Measurements from ENCODE around the gene RPS6KA4. TPM values are rescaled to one million over a fixed set of nuclear protein-coding genes. Genes with fewer than 3 reads are reported as not detected.

The RPS6KA4 gene
- total RNA-seq, 2 experiments from 2014 or later = 31.4 to 34.3 TPM

DNA sequence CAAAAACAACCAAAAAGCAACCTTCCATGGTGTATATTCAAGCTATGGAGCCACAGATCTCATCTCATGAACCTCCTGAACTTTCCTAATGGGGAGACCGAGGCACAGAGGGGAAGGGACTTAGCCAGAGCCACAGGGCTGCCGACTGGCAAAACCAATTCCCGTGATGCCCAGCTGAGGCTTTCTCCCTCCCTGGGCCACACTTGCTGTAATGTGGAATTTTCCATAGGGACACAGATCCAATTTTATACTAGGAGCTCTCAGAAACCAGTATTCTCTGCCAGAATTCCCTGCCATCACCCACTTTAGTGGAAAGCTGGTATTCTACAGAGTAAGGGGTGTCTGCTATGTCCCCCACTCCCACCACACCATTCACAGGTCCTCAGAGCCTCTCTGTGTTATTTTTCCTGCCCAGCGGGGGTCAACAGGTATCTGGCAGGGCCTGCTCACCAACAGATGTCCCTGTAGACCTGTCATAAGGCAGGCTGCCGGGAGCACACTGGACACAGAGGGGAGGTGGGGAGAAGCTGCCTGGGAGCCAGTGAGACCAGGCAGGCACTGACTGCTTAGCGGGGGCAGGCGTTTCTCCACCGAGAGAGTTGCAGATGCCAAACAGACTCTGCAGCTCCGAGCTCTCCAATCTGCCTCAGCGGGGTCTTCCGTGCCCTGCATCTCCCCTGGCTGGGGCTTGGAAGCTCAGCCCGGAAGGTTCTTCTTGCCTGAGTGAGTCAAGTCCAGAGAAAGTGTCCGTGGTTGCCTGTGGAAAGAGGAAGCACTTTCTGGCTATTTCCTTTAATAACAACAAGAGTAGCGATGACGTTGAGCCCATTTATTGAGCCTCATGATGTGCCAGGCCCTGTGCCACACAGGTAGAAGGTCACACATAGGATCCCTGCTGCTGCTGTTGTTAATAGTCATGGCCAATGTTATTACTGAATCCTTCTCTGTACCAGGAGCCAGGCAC is 26.3 kb downstream of the RPS6KA4 start:
- H3K4me3 Mint-ChIP-seq = no peak overlapping the region

DNA sequence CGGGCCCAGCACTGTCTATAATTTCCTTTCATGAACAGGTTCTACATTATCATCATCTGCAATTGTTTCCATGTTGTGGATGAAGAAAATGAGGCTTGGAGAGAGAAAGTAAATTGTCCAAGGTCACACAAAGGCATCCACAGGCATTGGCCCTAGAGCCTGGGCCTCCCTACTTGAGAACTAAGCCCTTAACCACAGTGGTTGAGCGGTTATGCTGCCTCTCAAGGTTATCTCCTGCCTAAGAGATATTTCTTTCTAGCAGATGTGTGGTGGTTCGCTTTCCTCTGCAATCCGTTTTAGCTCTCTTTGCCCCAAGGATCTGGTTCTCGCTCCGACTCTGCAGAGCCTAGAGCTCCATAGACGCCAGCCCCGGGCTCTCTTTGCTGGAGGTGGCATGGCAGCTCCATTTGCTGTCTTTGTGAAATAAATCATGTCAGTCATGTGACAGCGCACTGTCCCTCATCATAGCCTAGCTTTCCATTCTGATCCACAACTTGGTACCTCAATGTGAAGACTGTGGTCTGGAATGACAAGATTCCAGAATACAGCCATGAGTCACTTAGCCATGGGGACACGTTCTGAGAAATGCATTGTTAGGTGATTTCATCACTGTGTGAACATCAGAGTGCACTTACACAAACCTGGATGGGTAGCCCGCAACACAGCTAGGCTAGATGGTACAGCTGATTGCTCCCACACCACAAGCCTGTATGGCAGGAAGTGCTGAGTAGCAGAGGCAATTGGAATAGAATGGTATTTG is 27.2 kb downstream of the RPS6KA4 start:
- ChIA-PET POLR2A (no interaction called here), CTCF (no interaction called here)
- Mint-ChIP-seq H3K4me1 (ENCODE audit: low read depth) (peaks cover 10% of the 10 kb centered on the region), H3K27ac (no peak overlapping the region), H3K36me3 (no peaks in the 10 kb centered on the region), H3K9me3 (peaks cover 9% of the 10 kb centered on the region), H3K4me3 (no peak overlapping the region), H3K27me3 (no peaks in the 10 kb centered on the region)
- peak; percentile 21 for DNase-seq
- intact Hi-C loops (cut with micrococcal nuclease) = no loop called here

More for the DNA sequence above, 26.3 kb downstream of the RPS6KA4 start:
- Mint-ChIP-seq H3K9me3 (peaks cover 7% of the 10 kb centered on the region), H3K4me1 (ENCODE audit: low read depth) (peaks cover 3% of the 10 kb centered on the region), H3K27ac (no peak overlapping the region), H3K36me3 (no peaks in the 10 kb centered on the region), H3K27me3 (no peaks in the 10 kb centered on the region)
- ChIA-PET CTCF (no interaction called here), POLR2A (no interaction called here)
- intact Hi-C loops (cut with micrococcal nuclease) = no loop called here
- no peak for DNase-seq

DNA sequence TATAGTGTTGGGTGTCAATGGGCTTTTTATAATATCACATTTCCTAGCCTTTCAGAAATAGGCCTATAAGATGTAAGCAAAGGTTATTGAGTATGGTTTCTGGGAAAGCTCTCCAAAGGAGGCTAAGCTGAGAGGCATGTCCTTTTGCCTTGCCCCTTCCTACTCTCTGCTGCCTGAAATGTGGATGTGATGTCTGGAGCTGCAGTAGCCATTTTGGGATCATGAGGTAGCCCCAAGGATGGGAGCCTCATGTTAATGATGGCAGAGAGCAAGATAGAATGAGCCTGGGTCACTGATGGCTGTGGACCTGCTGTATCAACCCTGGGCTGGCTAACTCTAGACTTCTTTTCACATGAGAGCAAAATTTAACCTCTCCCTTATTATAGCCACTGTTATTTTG is 29.0 kb downstream of the RPS6KA4 start:
- intact Hi-C loops (cut with micrococcal nuclease) = no loop called here
- H3K27ac Mint-ChIP-seq = no peak overlapping the region
- peaks cover 9% of the 10 kb centered on the region for H3K9me3 Mint-ChIP-seq
- ChIA-PET CTCF (interaction anchor here (0.7 kb wide), 1 partner anchor 28 kb away, joined by 3 read pairs; no protein-coding TSS in a partner anchor), POLR2A (no interaction called here)
- DNase-seq = no peak
- H3K36me3 Mint-ChIP-seq = no peaks in the 10 kb centered on the region
- peaks cover 10% of the 10 kb centered on the region for H3K4me1 Mint-ChIP-seq (ENCODE audit: low read depth)
- H3K27me3 Mint-ChIP-seq = no peaks in the 10 kb centered on the region
- no peak overlapping the region for H3K4me3 Mint-ChIP-seq

- no peak for DNase-seq
- CTCF ChIA-PET = interaction anchor here (2.2 kb wide), 1 partner anchor 60 kb away, joined by 9 read pairs; no protein-coding TSS in a partner anchor
- POLR2A ChIA-PET = no interaction called here
- Mint-ChIP-seq H3K27me3 (no peaks in the 10 kb centered on the region), H3K27ac (no peak overlapping the region), H3K36me3 (no peaks in the 10 kb centered on the region), H3K4me1 (ENCODE audit: low read depth) (peaks cover 10% of the 10 kb centered on the region), H3K9me3 (peaks cover 9% of the 10 kb centered on the region), H3K4me3 (no peak overlapping the region)
- intact Hi-C loops (cut with micrococcal nuclease) = no loop called here
These were observed 29.9 kb downstream of the RPS6KA4 start for GRCh38 chr11:64388894-64389293.

DNA sequence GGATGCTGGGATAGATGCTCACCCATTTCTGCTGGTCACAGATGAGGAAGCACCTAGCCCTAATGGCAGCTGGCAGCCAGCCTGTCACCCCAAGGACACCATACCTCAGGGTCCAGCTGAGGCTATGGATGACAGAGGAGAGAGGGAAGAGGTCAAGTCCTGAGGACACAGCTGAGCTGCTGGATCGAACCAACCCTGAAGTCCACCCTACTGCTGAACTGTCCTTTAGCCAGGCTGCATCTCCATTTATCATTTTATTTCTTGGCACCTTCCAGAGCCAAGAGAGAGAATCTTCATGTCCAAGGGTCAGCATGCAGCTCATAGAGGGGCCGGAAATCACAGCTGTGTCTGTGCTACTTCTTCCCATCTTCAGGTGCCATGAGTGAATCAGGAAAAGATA is 30.9 kb downstream of the RPS6KA4 start:
- DNase-seq = no peak
- intact Hi-C loops (cut with micrococcal nuclease) = no loop called here
- Mint-ChIP-seq H3K9me3 (peaks cover 9% of the 10 kb centered on the region), H3K36me3 (no peaks in the 10 kb centered on the region), H3K27me3 (no peaks in the 10 kb centered on the region), H3K4me1 (ENCODE audit: low read depth) (peaks cover 10% of the 10 kb centered on the region), H3K4me3 (no peak overlapping the region), H3K27ac (no peak overlapping the region)
- ChIA-PET POLR2A (no interaction called here), CTCF (interaction anchor here (2.2 kb wide), 1 partner anchor 59 kb away, joined by 9 read pairs; no protein-coding TSS in a partner anchor)

- intact Hi-C loops (cut with micrococcal nuclease) = no loop called here
- no peak for DNase-seq
- H3K27me3 Mint-ChIP-seq = peaks cover 3% of the 10 kb centered on the region
- H3K4me1 Mint-ChIP-seq (ENCODE audit: low read depth) = peaks cover 10% of the 10 kb centered on the region
- POLR2A ChIA-PET = interaction anchor here (0.6 kb wide), 1 partner anchor 34 kb away, joined by 3 read pairs; no protein-coding TSS in a partner anchor
- no peak overlapping the region for H3K27ac Mint-ChIP-seq
- CTCF ChIA-PET = interaction anchor here (2.2 kb wide), 1 partner anchor 59 kb away, joined by 9 read pairs; no protein-coding TSS in a partner anchor
- no peak overlapping the region for H3K4me3 Mint-ChIP-seq
- H3K9me3 Mint-ChIP-seq = peaks cover 9% of the 10 kb centered on the region
- H3K36me3 Mint-ChIP-seq = no peaks in the 10 kb centered on the region
These were observed 31.6 kb downstream of the RPS6KA4 start for GRCh38 chr11:64390558-64390957.

DNA sequence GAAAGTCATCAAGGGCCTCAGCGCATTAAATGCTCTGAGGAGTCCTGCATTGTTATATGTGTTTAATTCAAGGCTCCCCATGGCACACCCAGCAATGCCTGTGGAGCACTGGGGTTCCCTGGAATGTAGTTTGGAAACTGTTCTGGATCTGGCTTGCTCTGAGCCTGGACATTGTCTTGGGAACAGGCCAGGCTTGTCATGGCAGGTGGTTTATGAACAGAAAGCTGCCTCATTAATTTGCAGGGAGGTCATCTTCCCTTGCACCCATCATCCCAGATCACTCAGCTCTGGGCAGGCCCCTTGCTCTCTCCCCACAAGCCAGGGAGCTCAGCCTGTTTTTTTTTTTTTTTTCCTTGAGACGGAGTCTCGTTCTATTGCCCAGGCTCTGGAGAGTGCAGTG is 32.9 kb downstream of the RPS6KA4 start:
- Mint-ChIP-seq H3K27ac (no peak overlapping the region), H3K4me3 (no peak overlapping the region), H3K27me3 (peaks cover 3% of the 10 kb centered on the region), H3K9me3 (peaks cover 9% of the 10 kb centered on the region), H3K36me3 (no peaks in the 10 kb centered on the region), H3K4me1 (ENCODE audit: low read depth) (peaks cover 10% of the 10 kb centered on the region)
- ChIA-PET POLR2A (no interaction called here), CTCF (interaction anchor here (0.9 to 1.0 kb wide), 2 partner anchors 49 to 56 kb away, joined by 3 read pairs; no protein-coding TSS in a partner anchor)
- intact Hi-C loops (cut with micrococcal nuclease) = no loop called here
- no peak for DNase-seq

- DNase-seq = no peak
- no peak overlapping the region for H3K4me3 Mint-ChIP-seq
- peaks cover 6% of the 10 kb centered on the region for H3K27me3 Mint-ChIP-seq
- H3K36me3 Mint-ChIP-seq = no peaks in the 10 kb centered on the region
- no peaks in the 10 kb centered on the region for H3K9me3 Mint-ChIP-seq
- H3K27ac Mint-ChIP-seq = no peak overlapping the region
- H3K4me1 Mint-ChIP-seq (ENCODE audit: low read depth) = peaks cover 3% of the 10 kb centered on the region
- CTCF ChIA-PET = interaction anchor here (0.6 kb wide), 1 partner anchor 207 kb away, joined by 3 read pairs; no protein-coding TSS in a partner anchor
- POLR2A ChIA-PET = no interaction called here
- intact Hi-C loops (cut with micrococcal nuclease) = no loop called here
These were observed 36.6 kb downstream of the RPS6KA4 start for GRCh38 chr11:64395545-64396078.

DNA sequence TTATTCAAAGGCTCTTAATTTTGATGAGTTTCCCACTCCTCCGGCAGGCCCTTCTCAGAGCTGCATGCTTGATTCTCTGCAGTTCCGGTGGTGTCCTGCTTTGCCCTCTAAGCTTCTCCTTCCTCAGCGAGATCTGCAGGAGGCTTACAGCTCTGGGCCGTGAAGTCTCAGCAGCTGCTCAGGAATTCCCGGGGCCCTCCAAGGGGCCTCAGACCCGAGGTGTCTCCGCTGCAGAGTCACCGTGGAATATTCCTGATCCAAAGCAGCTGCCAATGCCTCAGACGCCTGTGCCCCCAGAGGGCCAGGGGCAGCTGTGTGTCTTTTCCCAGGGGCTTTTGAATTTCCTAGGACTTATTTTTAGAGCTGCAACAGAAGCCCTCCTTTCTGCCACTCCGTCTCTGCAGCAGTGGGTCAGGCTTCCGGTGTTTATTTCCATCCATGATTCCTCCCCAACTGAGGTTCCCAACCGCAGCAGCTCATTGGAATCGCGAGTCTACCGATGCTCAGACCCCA is 37.2 kb downstream of the RPS6KA4 start:
- H3K4me1 Mint-ChIP-seq (ENCODE audit: low read depth) = no peaks in the 10 kb centered on the region
- no peaks in the 10 kb centered on the region for H3K36me3 Mint-ChIP-seq
- peaks cover 8% of the 10 kb centered on the region for H3K27me3 Mint-ChIP-seq
- intact Hi-C loops (cut with micrococcal nuclease) = no loop called here
- H3K9me3 Mint-ChIP-seq = no peaks in the 10 kb centered on the region
- no peak for DNase-seq
- no peak overlapping the region for H3K27ac Mint-ChIP-seq
- ChIA-PET CTCF (interaction anchor here (0.6 kb wide), 3 partner anchors 59 to 636 kb away, joined by 3 read pairs; no protein-coding TSS in a partner anchor), POLR2A (no interaction called here)
- no peak overlapping the region for H3K4me3 Mint-ChIP-seq

GRCh38 chr11:64400102-64400501 is 41.1 kb downstream of the RPS6KA4 start:
- Mint-ChIP-seq H3K27me3 (peaks cover 18% of the 10 kb centered on the region), H3K4me3 (no peak overlapping the region), H3K36me3 (no peaks in the 10 kb centered on the region), H3K4me1 (ENCODE audit: low read depth) (no peaks in the 10 kb centered on the region), H3K9me3 (no peaks in the 10 kb centered on the region), H3K27ac (no peak overlapping the region)
- no peak for DNase-seq
- POLR2A ChIA-PET = interaction anchor here (0.6 kb wide), 1 partner anchor 44 kb away, joined by 4 read pairs; no protein-coding TSS in a partner anchor
- CTCF ChIA-PET = no interaction called here
- intact Hi-C loops (cut with micrococcal nuclease) = no loop called here

DNA sequence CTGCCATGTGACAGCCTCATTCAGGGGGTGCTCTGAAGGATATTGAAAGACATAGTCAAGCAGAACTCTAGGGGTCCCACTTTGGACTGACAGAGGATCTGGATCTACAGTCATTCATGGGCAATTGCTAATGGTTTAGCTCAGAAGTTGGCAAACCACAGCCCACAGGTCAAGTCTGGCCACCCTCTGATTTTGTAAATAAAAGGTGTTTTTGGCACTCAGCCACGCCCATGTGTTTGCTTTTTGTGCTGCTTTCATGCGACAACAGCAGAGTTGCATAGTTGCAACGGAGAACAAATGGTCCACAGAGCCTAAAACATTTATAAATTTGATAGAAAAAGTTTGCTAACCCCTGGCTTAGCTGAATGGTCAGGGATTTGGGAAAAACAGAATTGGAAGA is 41.7 kb downstream of the RPS6KA4 start:
- Mint-ChIP-seq H3K27ac (no peak overlapping the region), H3K4me3 (no peak overlapping the region), H3K27me3 (peaks cover 15% of the 10 kb centered on the region), H3K36me3 (no peaks in the 10 kb centered on the region), H3K4me1 (ENCODE audit: low read depth) (no peaks in the 10 kb centered on the region), H3K9me3 (no peaks in the 10 kb centered on the region)
- ChIA-PET CTCF (no interaction called here), POLR2A (no interaction called here)
- DNase-seq = no peak
- intact Hi-C loops (cut with micrococcal nuclease) = no loop called here

- H3K27ac Mint-ChIP-seq = no peak overlapping the region
- intact Hi-C loops (cut with micrococcal nuclease) = no loop called here
- CTCF ChIA-PET = no interaction called here
- H3K4me1 Mint-ChIP-seq (ENCODE audit: low read depth) = no peaks in the 10 kb centered on the region
- POLR2A ChIA-PET = no interaction called here
- H3K9me3 Mint-ChIP-seq = no peaks in the 10 kb centered on the region
- H3K4me3 Mint-ChIP-seq = no peak overlapping the region
- H3K27me3 Mint-ChIP-seq = peaks cover 15% of the 10 kb centered on the region
- no peaks in the 10 kb centered on the region for H3K36me3 Mint-ChIP-seq
- DNase-seq = no peak
These were observed 42.8 kb downstream of the RPS6KA4 start for GRCh38 chr11:64401775-64402174.
